SK-N-SH (cell line): ENCODE measurements around the gene CTBP1. TPM values are rescaled to one million over a fixed set of nuclear protein-coding genes. Genes with fewer than 3 reads are reported as not detected.

ENCODE experiments used
- CTCF ChIA-PET: fragments of 300-600, 350-600 bp; formaldehyde crosslinking; extraction: SDS; loops from one replicate; lab custom pipeline; 2021; lab: Yijun Ruan, JAX
- POLR2A ChIA-PET: fragments of 350-600 bp; sonication (Branson Sonifier 250); formaldehyde crosslinking; extraction: SDS; loops from one replicate; lab custom pipeline; 2020; ENCODE audit warnings: antibody characterized with exemption, inconsistent platforms; lab: Yijun Ruan, JAX
- DNase-seq: peaks from one replicate; pipeline ENCODE4 v3.0.0; 2012
- H2AFZ ChIP-seq: fragments of 200-600 bp; sonication (generic); 2 replicates; pipeline ENCODE4 v1.8.1; 2016; ENCODE audit warnings: antibody characterized with exemption, mild to moderate bottlenecking, low read depth
- H3F3A ChIP-seq: fragments of 200-600 bp; sonication (generic); replicated peaks from 2 replicates; pipeline ENCODE3; 2016; ENCODE audit warnings: antibody characterized with exemption, mild to moderate bottlenecking; ENCODE audit not compliant: insufficient read depth
- H3K27ac ChIP-seq, 2 experiments: fragments of 200-500 bp in 1 of 2; fragments of 200-600 bp in 1 of 2; sonication (Bioruptor generic) in 1 of 2; sonication (generic), shearing (Covaris generic) in 1 of 2; 2 replicates each; pipeline versions ENCODE4 v1.5.1 to v1.6.1; 2014 to 2016; ENCODE audit warnings: low read depth in 2 of 2, inconsistent platforms in 1 of 2, low read length in 1 of 2, mild to moderate bottlenecking in 1 of 2, mixed read lengths in 1 of 2
- H3K27me3 ChIP-seq: fragments of 200-600 bp; sonication (generic), shearing (Covaris generic); 2 replicates; pipeline ENCODE4 v1.6.1; 2016; ENCODE audit warnings: mixed run types; ENCODE audit not compliant: insufficient read depth
- H3K36me3 ChIP-seq, 2 experiments: fragments of 200-500 bp in 1 of 2; fragments of 200-600 bp in 1 of 2; sonication (Bioruptor generic) in 1 of 2; sonication (generic) in 1 of 2; replicated peaks in 1 of 2; 2 replicates each; pipeline versions ENCODE3 to v1.5.1; 2014 to 2016; ENCODE audit warnings: low read length in 1 of 2, mild to moderate bottlenecking in 1 of 2; ENCODE audit not compliant: insufficient read depth in 2 of 2, control insufficient read depth in 1 of 2
- H3K4me1 ChIP-seq, 2 experiments: fragments of 200-500 bp in 1 of 2; fragments of 200-600 bp in 1 of 2; sonication (Bioruptor generic) in 1 of 2; sonication (generic), shearing (Covaris generic) in 1 of 2; 2 replicates each; pipeline versions ENCODE4 v1.5.1 to v1.6.1; 2014 to 2016; ENCODE audit warnings: low read depth in 1 of 2, low read length in 1 of 2, mixed run types in 1 of 2; ENCODE audit not compliant: insufficient read depth in 2 of 2, control insufficient read depth in 1 of 2
- H3K4me2 ChIP-seq: fragments of 200-600 bp; sonication (generic), shearing (Covaris generic); 2 replicates; pipeline ENCODE4 v1.6.1; 2017; ENCODE audit warnings: mixed run types
- H3K4me3 ChIP-seq, 2 experiments: fragments of 200-500 bp in 1 of 2; fragments of 200-600 bp in 1 of 2; sonication (Bioruptor generic) in 1 of 2; sonication (generic), shearing (Covaris generic) in 1 of 2; 2 replicates each; pipeline versions ENCODE4 v1.5.1 to v1.8.1; 2014 to 2016; ENCODE audit warnings: low read depth in 2 of 2, inconsistent platforms in 1 of 2, low read length in 1 of 2, mild to moderate bottlenecking in 1 of 2, mixed read lengths in 1 of 2, moderate library complexity in 1 of 2
- H3K79me2 ChIP-seq: fragments of 200-600 bp; sonication (generic); 2 replicates; pipeline ENCODE4 v1.8.1; 2017; ENCODE audit warnings: mild to moderate bottlenecking; ENCODE audit not compliant: insufficient read depth
- H3K9ac ChIP-seq: fragments of 200-600 bp; sonication (generic); 2 replicates; pipeline ENCODE4 v1.6.1; 2017; ENCODE audit warnings: mixed run types
- H3K9me2 ChIP-seq: fragments of 200-600 bp; sonication (generic); 2 replicates; pipeline ENCODE4 v1.6.1; 2017; ENCODE audit warnings: mixed run types
- H3K9me3 ChIP-seq: fragments of 200-600 bp; sonication (generic); 2 replicates; pipeline ENCODE4 v1.6.1; 2017; ENCODE audit warnings: mixed run types, mild to moderate bottlenecking, moderate library complexity
- H4K20me1 ChIP-seq: fragments of 200-600 bp; sonication (generic); 2 replicates; pipeline ENCODE4 v1.6.1; 2017; ENCODE audit warnings: mild to moderate bottlenecking, mixed run types; ENCODE audit not compliant: insufficient read depth
- EP300 ChIP-seq, 2 experiments: IDR thresholded peaks; 2 replicates each; pipeline versions ENCODE4 v1.4.0 to v1.6.1; 2012; ENCODE audit warnings: borderline replicate concordance in 1 of 2, low read depth in 1 of 2, low read length in 1 of 2
- EZH2phosphoT487 ChIP-seq: fragments of 200-600 bp; sonication (generic); IDR thresholded peaks from 2 replicates; pipeline ENCODE4 v1.6.1; 2017; ENCODE audit warnings: low read depth, mixed run types, mild to moderate bottlenecking, antibody characterized with exemption, moderate library complexity, borderline replicate concordance
- FOXJ3 ChIP-seq: sonication (generic); formaldehyde crosslinking; IDR thresholded peaks from 2 replicates; pipeline ENCODE4 v1.5.1; 2020; ENCODE audit warnings: mild to moderate bottlenecking, missing genetic modification reagents
- FOXM1 ChIP-seq: IDR thresholded peaks from 2 replicates; pipeline ENCODE4 v1.4.0; 2012; ENCODE audit warnings: low read depth, mild to moderate bottlenecking
- IRF3 ChIP-seq: fragments of 150-350 bp; IDR thresholded peaks from 2 replicates; pipeline ENCODE4 v1.6.1; 2016; ENCODE audit warnings: mild to moderate bottlenecking, low read depth, low read length
- JUND ChIP-seq: IDR thresholded peaks from 2 replicates; pipeline ENCODE4 v1.4.0; 2012
- MAX ChIP-seq: IDR thresholded peaks from 2 replicates; pipeline ENCODE4 v1.4.0; 2012; ENCODE audit warnings: low read depth
- MEF2A ChIP-seq: IDR thresholded peaks from 2 replicates; pipeline ENCODE4 v1.4.0; 2012; ENCODE audit warnings: low read depth, borderline replicate concordance
- NRF1 ChIP-seq: IDR thresholded peaks from 2 replicates; pipeline ENCODE4 v1.6.1; 2012; ENCODE audit warnings: low read depth, mild to moderate bottlenecking, low read length
- POLR2AphosphoS5 ChIP-seq: IDR thresholded peaks from 2 replicates; pipeline ENCODE4 v1.6.1; 2012; ENCODE audit warnings: low read depth, low read length
- RAD21 ChIP-seq: IDR thresholded peaks from 2 replicates; pipeline ENCODE4 v1.6.1; 2012; ENCODE audit warnings: mild to moderate bottlenecking, low read length
- TAF1 ChIP-seq: IDR thresholded peaks from 2 replicates; pipeline ENCODE4 v1.6.1; 2012; ENCODE audit warnings: low read depth, mild to moderate bottlenecking, low read length, moderate library complexity, borderline replicate concordance
- TCF12 ChIP-seq: IDR thresholded peaks from 2 replicates; pipeline ENCODE4 v1.4.0; 2012
- TEAD4 ChIP-seq: IDR thresholded peaks from 2 replicates; pipeline ENCODE4 v1.4.0; 2012; ENCODE audit warnings: mild to moderate bottlenecking, borderline replicate concordance; ENCODE audit not compliant: insufficient read depth
- WGBS: methylation state at CpG from one replicate; pipeline ENCODE4 v1.1.6; 2017; ENCODE audit warnings: low lambda C conversion rate; 5-methylcytosine and 5-hydroxymethylcytosine counted together
- polyA plus RNA-seq, 3 experiments: library from polyadenylated mRNA; depleted of rRNA; stranded (reverse); fragments of >200 nt; gene quantifications; 2 replicates each; pipeline ENCODE4 v1.2.3, GENCODE V29; 2012
- TF ChIP-seq, protein P1 (sequence below): IDR thresholded peaks from 2 replicates; pipeline ENCODE4; 2012

CTBP1 gene
- polyA plus RNA-seq, 1 of the 3 experiments (the other 2 are of a cell fraction): 183 TPM

DNA sequence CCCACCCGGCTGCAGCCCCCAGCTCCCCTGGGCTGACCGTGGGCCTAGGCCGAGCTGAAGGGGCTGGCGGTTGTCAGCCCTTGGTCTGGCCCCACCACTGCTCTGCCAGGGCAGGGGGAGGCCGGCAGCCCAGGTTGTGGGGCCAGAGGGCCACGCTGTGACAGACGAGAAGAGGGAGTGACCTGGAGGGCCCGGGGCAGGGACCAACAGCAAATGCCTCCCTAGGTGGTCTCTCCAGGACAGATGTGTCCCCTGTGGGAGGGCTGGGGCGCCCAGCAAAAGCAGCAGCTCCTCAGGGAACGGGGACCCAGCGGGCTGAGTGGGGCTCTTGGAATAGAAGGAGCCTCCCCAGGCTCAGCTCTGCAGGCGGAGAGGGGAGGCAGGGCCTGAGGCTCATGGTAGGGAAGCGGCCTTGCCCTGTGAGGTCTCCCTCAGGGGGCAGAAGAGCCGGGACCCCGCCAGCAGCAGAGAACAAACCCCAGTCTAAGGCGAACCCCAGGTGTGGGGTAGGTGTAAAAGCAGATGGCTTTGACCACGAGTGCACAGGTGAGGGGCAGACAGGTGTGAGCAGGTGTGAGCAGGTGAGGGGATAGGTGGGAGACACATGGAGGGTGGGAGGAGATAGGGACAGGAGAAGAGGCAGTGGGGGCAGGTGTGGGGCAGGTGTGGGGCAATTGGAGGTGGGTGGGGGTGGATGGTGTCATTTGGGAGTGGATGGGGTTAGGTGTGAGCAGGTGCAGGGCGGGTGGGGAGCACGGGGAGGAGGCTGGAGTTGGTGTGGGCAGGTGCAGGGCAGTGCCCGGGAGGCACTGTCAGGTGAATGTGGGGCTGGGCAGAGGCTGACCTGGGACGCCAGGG lies 42.4 kb downstream of the CTBP1 start:
- peaks cover 0 to 10% of the 10 kb centered on the region in 2 experiments for H3K36me3 ChIP-seq
- no peaks in the 10 kb centered on the region for H3K9me2 ChIP-seq
- no peaks in the 10 kb centered on the region for H3F3A ChIP-seq
- H3K9me3 ChIP-seq: no peaks in the 10 kb centered on the region
- no peaks in the 10 kb centered on the region for H4K20me1 ChIP-seq
- no peak overlapping the region for H3K4me2 ChIP-seq
- ChIA-PET CTCF (interaction anchor here (0.6 to 0.9 kb wide), 2 partner anchors 10 to 375 kb away, joined by 3 to 4 read pairs; no protein-coding TSS in a partner anchor), POLR2A (no interaction called here)
- 84% methylated on average over 9 of the region's 21 CpGs for WGBS
- no peak for DNase-seq
- TF ChIP-seq IRF3 (no peak), NRF1 (no peak), TEAD4 (no peak), MEF2A (no peak), MAX (no peak), POLR2AphosphoS5 (no peak), RAD21 (no peak), JUND (no peak), FOXJ3 (CRISPR knock-in tag) (no peak), EP300 (IDR thresholded peaks at IDR 0.05; ENCODE audit: borderline replicate concordance in 1 of 2, low read depth in 1 of 2, low read length in 1 of 2) (no peak), TCF12 (no peak)
- TF ChIP-seq, protein P1, sequence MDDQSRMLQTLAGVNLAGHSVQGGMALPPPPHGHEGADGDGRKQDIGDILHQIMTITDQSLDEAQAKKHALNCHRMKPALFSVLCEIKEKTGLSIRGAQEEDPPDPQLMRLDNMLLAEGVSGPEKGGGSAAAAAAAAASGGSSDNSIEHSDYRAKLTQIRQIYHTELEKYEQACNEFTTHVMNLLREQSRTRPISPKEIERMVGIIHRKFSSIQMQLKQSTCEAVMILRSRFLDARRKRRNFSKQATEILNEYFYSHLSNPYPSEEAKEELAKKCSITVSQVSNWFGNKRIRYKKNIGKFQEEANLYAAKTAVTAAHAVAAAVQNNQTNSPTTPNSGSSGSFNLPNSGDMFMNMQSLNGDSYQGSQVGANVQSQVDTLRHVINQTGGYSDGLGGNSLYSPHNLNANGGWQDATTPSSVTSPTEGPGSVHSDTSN: no peak
- no peak overlapping the region for H3K9ac ChIP-seq
- peaks cover 0 to 54% of the 10 kb centered on the region in 2 experiments; a peak in 1 of 4 replicates for H3K4me1 ChIP-seq
- H2AFZ ChIP-seq: no peak overlapping the region
- H3K4me3 ChIP-seq: no peak overlapping the region
- H3K79me2 ChIP-seq: no peaks in the 10 kb centered on the region
- no peaks in the 10 kb centered on the region for H3K27me3 ChIP-seq
- H3K27ac ChIP-seq: no peak overlapping the region; a peak in 1 of 4 replicates

- no peaks in the 10 kb centered on the region for H3K27me3 ChIP-seq
- peak overlapping the region in 1 of 2 experiments; percentile 16; a peak in 1 of 4 replicates for H3K27ac ChIP-seq
- TF ChIP-seq MEF2A (no peak), FOXM1 (no peak), TAF1 (no peak), POLR2AphosphoS5 (no peak), EZH2phosphoT487 (no peak), EP300 (IDR thresholded peaks at IDR 0.05; ENCODE audit: borderline replicate concordance in 1 of 2, low read depth in 1 of 2, low read length in 1 of 2) (no peak), RAD21 (no peak)
- DNase-seq: no peak
- peaks cover 0 to 5% of the 10 kb centered on the region in 2 experiments for H3K36me3 ChIP-seq
- no CpG with 5 or more reads among the region's 17 CpGs for WGBS
- H3K4me3 ChIP-seq: no peak overlapping the region
- H3F3A ChIP-seq: no peaks in the 10 kb centered on the region
- no peak overlapping the region for H3K4me2 ChIP-seq
- H3K9me3 ChIP-seq: no peaks in the 10 kb centered on the region
- no peaks in the 10 kb centered on the region for H3K79me2 ChIP-seq
- POLR2A ChIA-PET: no interaction called here
- H2AFZ ChIP-seq: no peak overlapping the region
- peaks cover 1 to 55% of the 10 kb centered on the region in 2 experiments; a peak in 2 of 4 replicates for H3K4me1 ChIP-seq
- H3K9me2 ChIP-seq: no peaks in the 10 kb centered on the region
- H3K9ac ChIP-seq: no peak overlapping the region
- CTCF ChIA-PET: interaction anchor here (0.6 to 1.2 kb wide), 4 partner anchors 9 to 376 kb away, joined by 3 to 4 read pairs (median 4); no protein-coding TSS in a partner anchor
- no peaks in the 10 kb centered on the region for H4K20me1 ChIP-seq
Measured at GRCh38 chr4:1205586-1206298, 43.2 kb downstream of the CTBP1 start.
